ENCODE results near the gene ADTRP. TPM values are rescaled to one million over a fixed set of nuclear protein-coding genes. Genes with fewer than 3 reads are reported as not detected.

Gene ADTRP
- total RNA-seq, 1 donor from 2014 or later = 0.68 TPM

DNA sequence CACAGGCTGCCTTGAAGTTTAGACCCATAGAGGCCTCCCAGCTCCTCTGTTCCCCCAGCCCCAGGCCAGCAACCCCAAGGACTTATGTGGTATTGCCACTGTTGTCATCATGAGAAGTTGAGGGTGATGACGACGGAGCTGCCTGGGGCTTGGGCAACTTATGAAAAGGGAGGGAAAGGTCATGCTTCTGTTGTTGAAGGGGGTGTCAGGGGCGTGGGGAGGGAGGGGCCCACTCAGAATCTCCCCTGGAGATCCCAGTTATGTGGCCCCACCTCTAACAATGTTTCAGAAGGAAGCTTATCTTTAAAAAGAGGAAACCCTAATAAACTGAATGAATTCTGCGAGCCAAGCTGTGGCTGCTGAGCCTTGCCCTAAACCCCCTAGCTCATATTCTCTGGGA is 4.2 kb downstream of the ADTRP start:
- no peak overlapping the region for H3K27ac Mint-ChIP-seq (ENCODE audit: unreplicated experiment)
- no peaks in the 10 kb centered on the region for H4K20me1 ChIP-seq (ENCODE audit: insufficient read depth, low read length)
- TF ChIP-seq, protein P1, sequence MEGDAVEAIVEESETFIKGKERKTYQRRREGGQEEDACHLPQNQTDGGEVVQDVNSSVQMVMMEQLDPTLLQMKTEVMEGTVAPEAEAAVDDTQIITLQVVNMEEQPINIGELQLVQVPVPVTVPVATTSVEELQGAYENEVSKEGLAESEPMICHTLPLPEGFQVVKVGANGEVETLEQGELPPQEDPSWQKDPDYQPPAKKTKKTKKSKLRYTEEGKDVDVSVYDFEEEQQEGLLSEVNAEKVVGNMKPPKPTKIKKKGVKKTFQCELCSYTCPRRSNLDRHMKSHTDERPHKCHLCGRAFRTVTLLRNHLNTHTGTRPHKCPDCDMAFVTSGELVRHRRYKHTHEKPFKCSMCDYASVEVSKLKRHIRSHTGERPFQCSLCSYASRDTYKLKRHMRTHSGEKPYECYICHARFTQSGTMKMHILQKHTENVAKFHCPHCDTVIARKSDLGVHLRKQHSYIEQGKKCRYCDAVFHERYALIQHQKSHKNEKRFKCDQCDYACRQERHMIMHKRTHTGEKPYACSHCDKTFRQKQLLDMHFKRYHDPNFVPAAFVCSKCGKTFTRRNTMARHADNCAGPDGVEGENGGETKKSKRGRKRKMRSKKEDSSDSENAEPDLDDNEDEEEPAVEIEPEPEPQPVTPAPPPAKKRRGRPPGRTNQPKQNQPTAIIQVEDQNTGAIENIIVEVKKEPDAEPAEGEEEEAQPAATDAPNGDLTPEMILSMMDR (IDR thresholded peaks at IDR 0.05; ENCODE audit: insufficient read depth, low read depth, low read length) = no peak
- TF ChIP-seq EZH2 (IDR thresholded peaks at IDR 0.05; ENCODE audit: insufficient read depth, low read length) = no peak

DNA sequence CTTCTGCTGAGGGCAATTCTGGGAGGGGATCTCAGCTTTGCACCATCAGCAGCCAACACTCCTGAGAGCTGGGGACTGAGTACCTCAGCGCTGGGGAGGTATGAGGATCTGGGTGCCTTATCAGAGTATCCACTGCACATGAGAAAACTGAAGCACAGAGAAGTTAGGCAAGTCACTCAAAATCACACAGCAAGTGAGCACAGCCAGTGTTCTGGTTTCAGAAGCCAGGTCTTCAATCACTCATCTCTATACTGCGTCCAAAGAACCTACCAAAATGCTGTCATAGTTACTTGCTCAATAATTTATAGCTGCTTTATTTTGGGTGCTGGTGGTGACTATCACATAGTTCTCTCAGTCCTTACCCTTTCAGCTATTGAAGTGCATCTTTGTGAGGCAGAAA is 5.0 kb downstream of the ADTRP start:
- Histone ChIP-seq H4K20me1 (ENCODE audit: insufficient read depth, low read length) (no peaks in the 10 kb centered on the region), H3K79me2 (ENCODE audit: insufficient read depth, low read length) (no peaks in the 10 kb centered on the region), H3K9me3 (ENCODE audit: insufficient read depth, low read depth, low read length) (no peaks in the 10 kb centered on the region), H3K27me3 (ENCODE audit: insufficient read depth, low read length) (no peaks in the 10 kb centered on the region), H3K4me1 (ENCODE audit: insufficient read depth, low read length) (peaks cover 44% of the 10 kb centered on the region), H3K36me3 (ENCODE audit: insufficient read depth, low read length) (no peaks in the 10 kb centered on the region), H3K9ac (ENCODE audit: low read length) (no peak overlapping the region), H3K27ac (ENCODE audit: low read depth, low read length) (no peak overlapping the region), H3K4me3 (ENCODE audit: insufficient read depth, low read depth, low read length) (no peak overlapping the region), H3K4me2 (ENCODE audit: low read length) (no peak overlapping the region), H2AFZ (ENCODE audit: low read depth, low read length) (no peak overlapping the region)
- H3K27ac Mint-ChIP-seq (ENCODE audit: unreplicated experiment) = no peak overlapping the region
- DNase-seq (ENCODE audit: low read depth) (no peak), FAIRE-seq (no peak)
- peaks cover 33% of the 10 kb centered on the region for H3K4me1 Mint-ChIP-seq (ENCODE audit: low read depth, unreplicated experiment)
- peaks cover under 1% of the 10 kb centered on the region for H3K9me3 Mint-ChIP-seq (ENCODE audit: unreplicated experiment)
- H3K36me3 Mint-ChIP-seq (ENCODE audit: low read depth, unreplicated experiment) = no peaks in the 10 kb centered on the region
- TF ChIP-seq, protein P1 (IDR thresholded peaks at IDR 0.05; ENCODE audit: insufficient read depth, low read depth, low read length) = no peak
- no peak for TF ChIP-seq EZH2 (IDR thresholded peaks at IDR 0.05; ENCODE audit: insufficient read depth, low read length)
- H3K27me3 Mint-ChIP-seq (ENCODE audit: low read depth, unreplicated experiment) = no peaks in the 10 kb centered on the region
- H3K4me3 Mint-ChIP-seq (ENCODE audit: unreplicated experiment) = no peak overlapping the region

More for the DNA sequence above, 4.2 kb downstream of the ADTRP start:
- Histone ChIP-seq H2AFZ (ENCODE audit: low read depth, low read length) (no peak overlapping the region), H3K4me1 (ENCODE audit: insufficient read depth, low read length) (peaks cover 35% of the 10 kb centered on the region), H3K36me3 (ENCODE audit: insufficient read depth, low read length) (no peaks in the 10 kb centered on the region), H3K27ac (ENCODE audit: low read depth, low read length) (no peak overlapping the region), H3K9me3 (ENCODE audit: insufficient read depth, low read depth, low read length) (no peaks in the 10 kb centered on the region), H3K4me3 (ENCODE audit: insufficient read depth, low read depth, low read length) (no peak overlapping the region), H3K27me3 (ENCODE audit: insufficient read depth, low read length) (no peaks in the 10 kb centered on the region), H3K9ac (ENCODE audit: low read length) (no peak overlapping the region), H3K79me2 (ENCODE audit: insufficient read depth, low read length) (no peaks in the 10 kb centered on the region), H3K4me2 (ENCODE audit: low read length) (no peak overlapping the region)
- no peaks in the 10 kb centered on the region for H3K27me3 Mint-ChIP-seq (ENCODE audit: low read depth, unreplicated experiment)
- no peak for DNase-seq (ENCODE audit: low read depth)
- H3K4me3 Mint-ChIP-seq (ENCODE audit: unreplicated experiment) = no peak overlapping the region
- peaks cover 27% of the 10 kb centered on the region for H3K4me1 Mint-ChIP-seq (ENCODE audit: low read depth, unreplicated experiment)
- no peaks in the 10 kb centered on the region for H3K9me3 Mint-ChIP-seq (ENCODE audit: unreplicated experiment)
- no peaks in the 10 kb centered on the region for H3K36me3 Mint-ChIP-seq (ENCODE audit: low read depth, unreplicated experiment)
- FAIRE-seq = no peak

DNA sequence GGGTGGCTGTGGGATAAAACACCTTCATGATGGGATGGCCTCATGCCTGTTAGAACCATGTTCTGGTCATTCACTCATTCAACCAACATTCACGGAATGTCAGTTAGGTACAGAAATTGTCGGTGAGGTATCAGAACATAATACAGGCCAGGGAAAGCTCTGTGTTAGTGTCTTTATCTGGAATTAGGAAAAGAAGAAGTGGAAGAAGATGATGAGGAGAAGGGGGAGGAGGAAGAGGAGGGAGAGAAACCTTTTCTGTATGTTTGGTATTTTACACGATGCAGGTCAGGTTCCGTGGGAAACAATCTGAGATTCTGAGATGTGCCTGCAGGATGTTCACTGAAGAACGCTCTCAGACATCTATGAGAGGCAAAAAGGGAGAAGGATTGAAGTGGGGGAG is 5.6 kb downstream of the ADTRP start:
- H3K4me1 ChIP-seq (ENCODE audit: insufficient read depth, low read length) = peaks cover 49% of the 10 kb centered on the region
- Mint-ChIP-seq H3K27ac (ENCODE audit: unreplicated experiment) (peak overlapping the region; percentile 85), H3K4me1 (ENCODE audit: low read depth, unreplicated experiment) (peaks cover 39% of the 10 kb centered on the region), H3K4me3 (ENCODE audit: unreplicated experiment) (peak overlapping the region; percentile 37), H3K36me3 (ENCODE audit: low read depth, unreplicated experiment) (no peaks in the 10 kb centered on the region), H3K9me3 (ENCODE audit: unreplicated experiment) (peaks cover 3% of the 10 kb centered on the region), H3K27me3 (ENCODE audit: low read depth, unreplicated experiment) (no peaks in the 10 kb centered on the region)
- no peaks in the 10 kb centered on the region for H3K9me3 ChIP-seq (ENCODE audit: insufficient read depth, low read depth, low read length)
- DNase-seq (ENCODE audit: low read depth) = no peak
- no peak overlapping the region for H2AFZ ChIP-seq (ENCODE audit: low read depth, low read length)
- peak overlapping the region; percentile 4 for H3K4me3 ChIP-seq (ENCODE audit: insufficient read depth, low read depth, low read length)
- peak overlapping the region; percentile 43 for H3K4me2 ChIP-seq (ENCODE audit: low read length)
- no peaks in the 10 kb centered on the region for H3K36me3 ChIP-seq (ENCODE audit: insufficient read depth, low read length)
- no peaks in the 10 kb centered on the region for H3K79me2 ChIP-seq (ENCODE audit: insufficient read depth, low read length)
- no peaks in the 10 kb centered on the region for H3K27me3 ChIP-seq (ENCODE audit: insufficient read depth, low read length)
- no peak for FAIRE-seq
- TF ChIP-seq EZH2 (IDR thresholded peaks at IDR 0.05; ENCODE audit: insufficient read depth, low read length) = no peak
- TF ChIP-seq, protein P1 (IDR thresholded peaks at IDR 0.05; ENCODE audit: insufficient read depth, low read depth, low read length) = no peak
- H3K27ac ChIP-seq (ENCODE audit: low read depth, low read length) = peak overlapping the region; percentile 98
- H4K20me1 ChIP-seq (ENCODE audit: insufficient read depth, low read length) = no peaks in the 10 kb centered on the region
- peak overlapping the region; percentile 13 for H3K9ac ChIP-seq (ENCODE audit: low read length)

Data from astrocyte (in vitro differentiated cells and primary cell).